ENCODE results near the gene HDC.

The HDC gene

GRCh38 chr15:50251638-50252182 is 13.8 kb downstream of the HDC start:
- Histone ChIP-seq H3K9me3 (ENCODE audit: control insufficient read depth, insufficient read depth, low read length) (no peaks in the 10 kb centered on the region), H3K4me1 (ENCODE audit: control insufficient read depth, insufficient read depth, low read length) (no peaks in the 10 kb centered on the region), H3K9ac (ENCODE audit: low read depth, low read length) (no peak overlapping the region), H3K4me3 (ENCODE audit: low read depth, low read length) (no peak overlapping the region), H3K36me3 (ENCODE audit: control insufficient read depth, insufficient read depth, low read length) (no peaks in the 10 kb centered on the region), H3K27me3 (ENCODE audit: control insufficient read depth, insufficient read depth, low read length) (no peaks in the 10 kb centered on the region)

GRCh38 chr15:50250760-50251394 is 14.6 kb downstream of the HDC start:
- no peaks in the 10 kb centered on the region for H3K9me3 ChIP-seq (ENCODE audit: control insufficient read depth, insufficient read depth, low read length)
- H3K27me3 ChIP-seq (ENCODE audit: control insufficient read depth, insufficient read depth, low read length), result no peaks in the 10 kb centered on the region
- no peak overlapping the region for H3K4me3 ChIP-seq (ENCODE audit: low read depth, low read length)
- H3K36me3 ChIP-seq (ENCODE audit: control insufficient read depth, insufficient read depth, low read length), result no peaks in the 10 kb centered on the region
- no peaks in the 10 kb centered on the region for H3K4me1 ChIP-seq (ENCODE audit: control insufficient read depth, insufficient read depth, low read length)
- no peak overlapping the region for H3K9ac ChIP-seq (ENCODE audit: low read depth, low read length)

GRCh38 chr15:50249704-50250103 is 15.8 kb downstream of the HDC start:
- Histone ChIP-seq H3K4me3 (ENCODE audit: low read depth, low read length) (no peak overlapping the region), H3K27me3 (ENCODE audit: control insufficient read depth, insufficient read depth, low read length) (no peaks in the 10 kb centered on the region), H3K9ac (ENCODE audit: low read depth, low read length) (no peak overlapping the region), H3K9me3 (ENCODE audit: control insufficient read depth, insufficient read depth, low read length) (no peaks in the 10 kb centered on the region), H3K4me1 (ENCODE audit: control insufficient read depth, insufficient read depth, low read length) (no peaks in the 10 kb centered on the region), H3K36me3 (ENCODE audit: control insufficient read depth, insufficient read depth, low read length) (no peaks in the 10 kb centered on the region)

DNA sequence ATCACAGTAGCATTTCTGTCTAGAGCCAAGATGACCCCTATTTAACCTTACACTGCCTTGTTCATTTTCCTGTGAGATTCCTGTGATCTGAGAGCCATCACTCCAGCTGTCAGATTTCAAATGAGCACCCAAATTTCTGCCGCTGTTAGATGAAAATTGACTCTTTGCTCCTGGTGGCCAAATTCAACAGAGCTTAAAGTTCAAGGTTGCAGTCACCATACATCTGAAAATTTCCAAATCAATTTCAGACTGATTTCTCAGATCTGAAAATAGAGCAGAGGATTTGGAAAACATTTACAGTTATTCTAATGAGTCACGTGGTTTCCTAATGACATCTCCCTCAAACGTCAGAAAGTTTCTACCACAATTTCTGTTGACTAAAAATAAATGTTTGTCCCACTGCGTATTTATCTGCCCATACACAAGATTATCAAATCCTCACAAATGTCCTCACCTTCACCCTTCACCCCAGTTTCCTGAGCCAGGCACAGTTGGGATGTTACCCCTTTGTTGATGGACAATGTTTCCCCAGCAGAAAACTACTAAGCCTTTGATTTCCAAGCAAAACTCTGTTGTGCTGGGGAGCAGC is 16.4 kb downstream of the HDC start:
- H3K27me3 ChIP-seq (ENCODE audit: control insufficient read depth, insufficient read depth, low read length), result no peaks in the 10 kb centered on the region
- no peaks in the 10 kb centered on the region for H3K9me3 ChIP-seq (ENCODE audit: control insufficient read depth, insufficient read depth, low read length)
- no peak overlapping the region for H3K9ac ChIP-seq (ENCODE audit: low read depth, low read length)
- no peaks in the 10 kb centered on the region for H3K4me1 ChIP-seq (ENCODE audit: control insufficient read depth, insufficient read depth, low read length)
- no peak overlapping the region for H3K4me3 ChIP-seq (ENCODE audit: low read depth, low read length)
- H3K36me3 ChIP-seq (ENCODE audit: control insufficient read depth, insufficient read depth, low read length), result no peaks in the 10 kb centered on the region

DNA sequence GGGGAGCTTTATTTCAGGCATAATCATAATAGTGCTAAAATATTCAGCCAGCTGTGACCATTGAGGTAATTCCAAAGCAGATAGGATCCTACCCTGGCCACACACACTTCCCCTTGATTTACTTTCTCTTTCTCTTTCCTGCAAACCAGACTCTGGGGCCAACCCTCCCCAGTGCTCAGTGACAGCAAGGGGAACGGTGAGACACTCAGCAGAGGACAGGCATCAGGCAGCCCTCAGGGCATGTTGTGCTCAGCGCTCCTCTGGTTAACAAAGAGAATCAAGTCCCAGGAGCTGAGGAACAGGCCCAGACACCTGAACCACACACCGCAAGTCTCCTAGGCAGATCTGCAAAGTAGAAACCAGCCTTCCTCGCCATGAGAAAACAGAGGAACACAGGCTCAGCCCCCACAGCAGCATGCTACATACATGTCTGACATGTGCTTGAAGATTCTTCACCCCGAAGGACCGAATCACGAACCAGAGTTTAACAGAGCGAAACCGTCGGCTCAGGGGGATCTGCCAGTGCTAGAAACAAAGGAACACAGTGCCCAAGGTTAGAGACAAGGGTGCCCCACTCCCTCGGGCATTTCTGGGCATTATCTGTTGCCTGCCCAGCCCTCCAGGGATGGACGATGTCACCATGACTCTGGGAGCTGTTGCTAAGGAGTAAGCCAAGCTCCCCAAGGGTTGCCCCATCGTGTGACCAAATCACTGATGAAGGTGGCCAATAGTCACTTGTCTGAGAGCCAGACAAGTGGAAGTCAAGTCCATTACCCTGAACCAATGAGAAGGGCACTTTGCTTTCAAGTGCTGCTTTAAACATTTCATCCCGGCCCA is 17.5 kb downstream of the HDC start:
- Histone ChIP-seq H3K27me3 (ENCODE audit: control insufficient read depth, insufficient read depth, low read length) (no peaks in the 10 kb centered on the region), H3K4me3 (ENCODE audit: low read depth, low read length) (no peak overlapping the region), H3K36me3 (ENCODE audit: control insufficient read depth, insufficient read depth, low read length) (no peaks in the 10 kb centered on the region), H3K9me3 (ENCODE audit: control insufficient read depth, insufficient read depth, low read length) (no peaks in the 10 kb centered on the region), H3K9ac (ENCODE audit: low read depth, low read length) (no peak overlapping the region), H3K4me1 (ENCODE audit: control insufficient read depth, insufficient read depth, low read length) (no peaks in the 10 kb centered on the region)

GRCh38 chr15:50246631-50247030 is 18.9 kb downstream of the HDC start:
- Histone ChIP-seq H3K4me1 (ENCODE audit: control insufficient read depth, insufficient read depth, low read length) (no peaks in the 10 kb centered on the region), H3K27me3 (ENCODE audit: control insufficient read depth, insufficient read depth, low read length) (no peaks in the 10 kb centered on the region), H3K36me3 (ENCODE audit: control insufficient read depth, insufficient read depth, low read length) (no peaks in the 10 kb centered on the region), H3K9me3 (ENCODE audit: control insufficient read depth, insufficient read depth, low read length) (no peaks in the 10 kb centered on the region), H3K4me3 (ENCODE audit: low read depth, low read length) (no peak overlapping the region), H3K9ac (ENCODE audit: low read depth, low read length) (no peak overlapping the region)

GRCh38 chr15:50244959-50245624 is 20.4 kb downstream of the HDC start:
- no peaks in the 10 kb centered on the region for H3K36me3 ChIP-seq (ENCODE audit: control insufficient read depth, insufficient read depth, low read length)
- no peaks in the 10 kb centered on the region for H3K9me3 ChIP-seq (ENCODE audit: control insufficient read depth, insufficient read depth, low read length)
- H3K27me3 ChIP-seq (ENCODE audit: control insufficient read depth, insufficient read depth, low read length), result no peaks in the 10 kb centered on the region
- H3K9ac ChIP-seq (ENCODE audit: low read depth, low read length), result no peak overlapping the region
- H3K4me3 ChIP-seq (ENCODE audit: low read depth, low read length), result no peak overlapping the region
- H3K4me1 ChIP-seq (ENCODE audit: control insufficient read depth, insufficient read depth, low read length), result no peaks in the 10 kb centered on the region

DNA sequence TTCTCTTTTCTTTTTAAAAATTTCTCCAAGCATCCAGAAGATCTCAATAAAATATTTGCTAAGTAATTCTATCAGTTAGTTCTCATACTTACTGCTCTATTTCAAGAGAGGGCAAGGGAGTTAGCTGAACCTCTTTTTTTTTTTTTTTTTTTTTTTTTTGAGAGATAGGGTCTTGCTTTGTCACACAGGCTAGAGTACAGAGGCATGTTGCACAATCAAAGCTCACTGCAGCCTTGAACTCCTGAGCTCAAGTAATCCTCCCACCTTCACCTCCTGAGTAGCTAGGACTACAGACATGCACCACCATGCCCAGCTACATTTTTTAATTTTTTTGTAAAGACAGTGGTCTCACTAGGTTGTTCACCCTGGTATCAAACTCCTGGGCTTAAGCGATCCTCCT is 21.4 kb downstream of the HDC start:
- Histone ChIP-seq H3K27me3 (ENCODE audit: control insufficient read depth, insufficient read depth, low read length) (no peaks in the 10 kb centered on the region), H3K36me3 (ENCODE audit: control insufficient read depth, insufficient read depth, low read length) (no peaks in the 10 kb centered on the region), H3K9me3 (ENCODE audit: control insufficient read depth, insufficient read depth, low read length) (no peaks in the 10 kb centered on the region), H3K4me3 (ENCODE audit: low read depth, low read length) (no peak overlapping the region), H3K4me1 (ENCODE audit: control insufficient read depth, insufficient read depth, low read length) (no peaks in the 10 kb centered on the region), H3K9ac (ENCODE audit: low read depth, low read length) (no peak overlapping the region)

DNA sequence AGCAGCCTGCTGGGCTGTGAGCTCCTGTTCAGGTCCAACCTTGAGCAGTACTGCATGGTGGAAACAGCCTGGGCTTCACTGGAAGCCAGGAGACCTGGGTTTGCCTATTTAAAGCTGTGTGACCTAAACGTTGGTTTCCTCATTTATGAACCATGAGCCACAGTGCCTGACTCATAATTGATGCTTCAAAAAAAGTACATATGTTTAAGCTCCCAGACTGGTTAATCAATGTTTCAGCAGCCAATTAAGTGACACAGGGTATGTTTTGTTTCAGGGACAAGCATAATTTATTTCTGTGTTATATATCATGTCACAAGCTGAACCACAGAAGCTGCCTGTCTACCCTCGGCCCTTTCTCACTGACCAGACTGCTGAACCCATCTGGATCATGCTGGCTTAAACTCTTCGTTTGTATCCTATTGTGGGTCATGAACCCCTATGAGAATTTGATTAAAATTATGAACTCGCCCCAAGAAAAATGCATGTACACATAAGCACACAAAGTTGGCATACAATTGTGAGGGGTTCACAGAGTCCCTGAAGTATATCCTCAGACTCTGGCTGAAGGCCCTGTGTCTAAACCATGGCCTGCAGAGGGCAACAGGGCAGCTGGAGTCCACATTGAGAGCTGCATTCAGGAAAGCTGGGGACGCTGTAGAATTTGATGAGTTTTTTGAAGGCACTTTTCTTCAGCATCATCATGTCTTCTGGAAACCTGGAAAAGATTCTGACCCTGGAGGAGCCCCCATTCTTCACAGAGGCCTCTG is 23.7 kb downstream of the HDC start:
- Histone ChIP-seq H3K4me1 (ENCODE audit: control insufficient read depth, insufficient read depth, low read length) (no peaks in the 10 kb centered on the region), H3K9me3 (ENCODE audit: control insufficient read depth, insufficient read depth, low read length) (no peaks in the 10 kb centered on the region), H3K36me3 (ENCODE audit: control insufficient read depth, insufficient read depth, low read length) (no peaks in the 10 kb centered on the region), H3K27me3 (ENCODE audit: control insufficient read depth, insufficient read depth, low read length) (no peaks in the 10 kb centered on the region), H3K4me3 (ENCODE audit: low read depth, low read length) (no peak overlapping the region), H3K9ac (ENCODE audit: low read depth, low read length) (no peak overlapping the region)

- H3K36me3 ChIP-seq (ENCODE audit: control insufficient read depth, insufficient read depth, low read length), result no peaks in the 10 kb centered on the region
- no peaks in the 10 kb centered on the region for H3K9me3 ChIP-seq (ENCODE audit: control insufficient read depth, insufficient read depth, low read length)
- H3K4me1 ChIP-seq (ENCODE audit: control insufficient read depth, insufficient read depth, low read length), result no peaks in the 10 kb centered on the region
- no peak overlapping the region for H3K4me3 ChIP-seq (ENCODE audit: low read depth, low read length)
- H3K27me3 ChIP-seq (ENCODE audit: control insufficient read depth, insufficient read depth, low read length), result no peaks in the 10 kb centered on the region
- no peak overlapping the region for H3K9ac ChIP-seq (ENCODE audit: low read depth, low read length)
Measured at GRCh38 chr15:50238255-50238654, 27.3 kb downstream of the HDC start.

DNA sequence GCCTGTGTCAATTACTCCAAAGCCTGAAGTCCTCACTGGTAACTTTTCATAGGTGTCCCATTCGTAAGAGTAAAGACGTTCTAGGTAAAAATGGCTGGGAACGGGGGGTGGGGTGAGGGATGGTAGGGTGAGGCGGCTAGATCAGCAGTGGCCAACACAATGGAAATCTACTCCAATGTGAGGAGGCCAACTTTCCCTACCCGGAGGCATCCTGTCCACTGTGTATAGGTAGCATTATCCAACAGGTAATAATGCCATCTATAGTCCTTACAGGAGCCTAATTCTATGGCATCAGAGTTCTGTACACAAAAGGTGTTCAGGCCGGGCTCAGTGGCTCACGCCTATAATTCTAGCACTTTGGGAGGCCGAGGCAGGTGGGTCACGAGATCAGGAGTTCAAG is 29.1 kb downstream of the HDC start:
- no peaks in the 10 kb centered on the region for H3K27me3 ChIP-seq (ENCODE audit: control insufficient read depth, insufficient read depth, low read length)
- H3K4me3 ChIP-seq (ENCODE audit: low read depth, low read length), result no peak overlapping the region
- H3K36me3 ChIP-seq (ENCODE audit: control insufficient read depth, insufficient read depth, low read length), result no peaks in the 10 kb centered on the region
- no peak overlapping the region for H3K9ac ChIP-seq (ENCODE audit: low read depth, low read length)
- no peaks in the 10 kb centered on the region for H3K9me3 ChIP-seq (ENCODE audit: control insufficient read depth, insufficient read depth, low read length)
- H3K4me1 ChIP-seq (ENCODE audit: control insufficient read depth, insufficient read depth, low read length), result no peaks in the 10 kb centered on the region
